IPS-18c (cell line): Measurements from ENCODE around the gene FSCB.
"Not testable (repeated sequence)": the region's sequence is repeated elsewhere in the genome, so short reads cannot be mapped to it uniquely, and the experiment has no call there.

Experiments
- H3K4me3 ChIP-seq: 2 replicates; pipeline ENCODE4 v1.7.0; 2013; ENCODE audit warnings: low read depth, mild to moderate bottlenecking, low read length, moderate library complexity; ENCODE audit not compliant: insufficient read depth
- H3K9me3 ChIP-seq: one replicate; pipeline ENCODE4 v1.6.1; 2013; ENCODE audit warnings: mild to moderate bottlenecking, low read length, moderate library complexity; ENCODE audit not compliant: control insufficient read depth, insufficient read depth

The FSCB gene, protein sequence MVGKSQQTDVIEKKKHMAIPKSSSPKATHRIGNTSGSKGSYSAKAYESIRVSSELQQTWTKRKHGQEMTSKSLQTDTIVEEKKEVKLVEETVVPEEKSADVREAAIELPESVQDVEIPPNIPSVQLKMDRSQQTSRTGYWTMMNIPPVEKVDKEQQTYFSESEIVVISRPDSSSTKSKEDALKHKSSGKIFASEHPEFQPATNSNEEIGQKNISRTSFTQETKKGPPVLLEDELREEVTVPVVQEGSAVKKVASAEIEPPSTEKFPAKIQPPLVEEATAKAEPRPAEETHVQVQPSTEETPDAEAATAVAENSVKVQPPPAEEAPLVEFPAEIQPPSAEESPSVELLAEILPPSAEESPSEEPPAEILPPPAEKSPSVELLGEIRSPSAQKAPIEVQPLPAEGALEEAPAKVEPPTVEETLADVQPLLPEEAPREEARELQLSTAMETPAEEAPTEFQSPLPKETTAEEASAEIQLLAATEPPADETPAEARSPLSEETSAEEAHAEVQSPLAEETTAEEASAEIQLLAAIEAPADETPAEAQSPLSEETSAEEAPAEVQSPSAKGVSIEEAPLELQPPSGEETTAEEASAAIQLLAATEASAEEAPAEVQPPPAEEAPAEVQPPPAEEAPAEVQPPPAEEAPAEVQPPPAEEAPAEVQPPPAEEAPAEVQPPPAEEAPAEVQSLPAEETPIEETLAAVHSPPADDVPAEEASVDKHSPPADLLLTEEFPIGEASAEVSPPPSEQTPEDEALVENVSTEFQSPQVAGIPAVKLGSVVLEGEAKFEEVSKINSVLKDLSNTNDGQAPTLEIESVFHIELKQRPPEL

DNA sequence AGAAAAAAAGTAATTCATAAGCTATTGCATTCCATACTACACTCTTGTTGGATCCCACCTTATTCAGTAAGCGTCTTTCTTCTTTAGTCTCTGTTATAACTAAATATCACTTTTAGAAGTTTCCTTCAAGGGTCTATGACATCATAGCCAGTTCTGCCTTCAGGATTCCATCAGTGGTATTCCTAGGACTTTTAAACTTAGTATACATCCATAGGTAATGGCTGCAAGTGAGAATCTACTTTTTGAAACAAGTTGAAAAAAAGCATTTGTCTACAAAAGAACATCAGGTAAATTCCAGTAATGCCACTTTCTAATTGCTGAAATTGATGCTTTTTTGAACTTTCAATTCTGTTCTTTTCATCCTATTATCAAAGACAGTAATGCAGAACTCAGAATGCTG, at the start of gene FSCB:
Gene FSCB (minus strand): TSS at position 101 of the 400 bp plus-strand sequence. CDS start 296 bp downstream, outside the sequence.
- Histone ChIP-seq H3K9me3 (peaks cover 3% of the 10 kb centered on the region), H3K4me3 (no peak within 1 kb of the TSS)

DNA sequence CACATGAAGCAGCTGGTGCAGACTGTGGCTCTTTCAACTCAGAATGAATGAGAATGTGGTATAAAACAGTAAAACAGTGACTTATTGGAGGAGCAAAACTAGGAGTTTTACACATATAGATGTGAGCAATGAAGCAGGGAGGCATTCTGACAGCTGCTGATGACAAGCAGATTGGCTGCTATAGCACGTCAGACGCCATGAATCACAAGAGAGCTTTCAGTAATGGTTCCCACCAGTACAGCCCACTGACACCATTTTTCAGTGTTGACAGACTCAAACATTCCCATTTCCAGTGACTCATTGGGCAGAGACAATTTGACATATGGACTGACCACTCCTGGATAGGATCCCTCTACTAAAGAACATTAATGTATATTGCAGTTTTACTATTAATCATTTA, 24.6 kb upstream of the FSCB start:
- Histone ChIP-seq H3K4me3 (no peak overlapping the region), H3K9me3 (no peaks in the 10 kb centered on the region)

DNA sequence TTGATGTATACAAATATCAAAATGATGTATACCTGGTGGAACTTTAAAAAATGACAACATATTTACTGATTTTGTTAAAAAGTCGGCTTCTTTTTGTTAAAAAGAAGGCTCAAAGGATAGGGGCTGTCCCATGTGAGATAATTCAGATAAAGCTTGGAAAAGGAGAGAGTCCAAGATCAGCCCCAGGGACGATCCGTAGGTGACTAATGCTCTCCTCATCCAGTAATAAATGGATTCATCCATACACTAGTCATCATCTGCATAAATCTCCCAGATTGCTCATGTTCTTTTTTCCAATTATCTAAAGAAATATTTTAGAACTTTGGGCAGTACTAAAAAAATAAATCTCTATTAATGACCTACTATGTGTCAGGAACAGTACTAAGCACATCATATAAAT, 23.4 kb upstream of the FSCB start:
- Histone ChIP-seq H3K9me3 (no peaks in the 10 kb centered on the region), H3K4me3 (no peak overlapping the region)

DNA sequence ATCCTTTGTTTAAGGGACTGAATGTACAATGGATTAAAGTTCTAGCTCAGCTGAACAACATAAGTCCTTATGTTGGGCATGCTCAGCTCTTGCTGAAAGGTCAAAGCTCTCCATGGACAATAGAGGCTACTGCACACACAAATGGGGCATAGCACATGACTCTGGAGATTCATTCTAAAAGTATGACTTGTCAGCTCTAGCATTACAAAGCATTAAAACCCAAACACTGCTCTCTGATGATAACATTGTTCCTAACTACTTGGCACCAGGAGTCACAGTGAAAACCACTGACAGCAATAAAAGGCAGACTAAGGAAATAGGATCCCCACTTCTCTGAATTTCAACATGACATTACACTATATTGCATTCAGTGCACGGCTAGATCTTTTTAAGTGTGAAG, 21.9 kb upstream of the FSCB start:
- Histone ChIP-seq H3K4me3 (no peak overlapping the region), H3K9me3 (no peaks in the 10 kb centered on the region)

DNA sequence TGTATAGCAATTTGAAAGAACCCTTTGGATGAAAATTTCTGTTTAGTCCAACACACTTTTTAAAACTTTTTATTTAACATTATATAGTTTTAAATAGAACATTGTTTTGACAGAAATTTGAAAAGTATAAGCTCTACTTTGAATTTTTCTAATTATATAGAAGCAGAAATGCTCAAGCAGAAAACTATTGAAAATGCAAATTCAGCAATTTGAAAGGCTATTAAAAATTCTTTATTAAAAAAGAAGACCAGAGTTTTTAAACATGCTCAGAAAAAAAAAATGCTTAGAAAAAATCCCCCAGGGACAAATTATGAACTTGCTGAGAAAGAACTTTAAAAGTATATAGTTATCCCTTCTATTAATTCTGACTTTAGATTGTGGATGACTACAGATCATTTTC, 21.1 kb upstream of the FSCB start:
- no peaks in the 10 kb centered on the region for H3K9me3 ChIP-seq
- no peak overlapping the region for H3K4me3 ChIP-seq

DNA sequence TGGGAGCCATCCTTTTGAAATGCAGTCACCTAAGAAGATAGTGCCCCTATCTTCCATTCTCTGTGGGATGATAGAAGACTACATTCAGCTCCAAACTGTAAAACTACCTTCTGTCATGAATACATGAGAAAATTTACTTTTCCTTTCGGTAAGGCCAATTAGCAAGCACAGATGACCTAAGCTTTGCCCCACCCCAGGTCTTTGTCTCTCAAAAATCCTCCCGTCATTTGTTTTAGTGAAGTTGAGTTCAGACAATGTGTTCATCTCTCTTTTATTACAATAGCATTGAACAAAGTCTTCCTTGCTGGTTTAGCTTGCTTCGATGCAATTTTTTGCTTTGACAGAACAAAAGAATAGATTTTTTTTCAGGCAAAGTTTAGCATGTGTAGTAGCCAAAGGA, 18.2 kb upstream of the FSCB start:
- no peak overlapping the region for H3K4me3 ChIP-seq

DNA sequence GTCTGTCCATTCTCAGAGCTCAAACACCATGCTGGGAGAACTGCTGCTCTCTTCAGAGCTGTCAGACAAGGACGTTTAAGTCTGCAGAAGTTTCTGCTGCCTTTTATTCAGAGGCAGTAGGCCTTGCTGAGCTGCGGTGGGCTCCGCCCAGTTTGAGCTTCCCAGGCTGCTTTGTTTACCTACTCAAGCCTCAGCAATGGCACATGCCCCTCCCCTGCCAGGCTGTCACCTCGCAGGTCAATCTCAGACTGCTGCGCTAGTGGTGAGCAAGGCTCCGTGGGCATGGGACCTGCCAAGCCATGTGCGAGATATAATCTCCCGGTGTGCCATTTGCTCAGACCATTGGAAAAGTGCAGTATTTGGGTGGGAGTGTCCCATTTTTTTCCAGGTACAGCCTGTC, 8.6 kb upstream of the FSCB start:
- not testable (repeated sequence) for H3K9me3 ChIP-seq, H3K4me3 ChIP-seq

More for the DNA sequence above, 18.2 kb upstream of the FSCB start:
- H3K9me3 ChIP-seq: no peaks in the 10 kb centered on the region

DNA sequence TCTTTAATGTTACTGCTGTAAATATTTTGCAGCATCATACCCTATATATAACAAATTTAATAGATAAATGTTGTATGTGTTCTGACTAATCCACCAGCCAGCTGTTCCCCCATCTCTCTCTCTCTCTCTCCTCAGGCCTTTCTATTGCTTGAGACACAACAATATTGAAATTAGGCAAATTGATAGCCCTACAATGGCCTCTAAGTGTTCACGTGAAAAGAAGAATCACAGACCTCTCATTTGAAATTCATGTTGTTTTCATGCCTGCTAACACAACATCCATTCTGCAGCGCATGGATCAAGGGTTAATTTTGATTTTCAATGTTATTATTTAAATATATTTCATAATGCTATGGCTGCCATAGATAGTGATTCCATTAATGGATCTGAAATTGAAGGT, 1.8 kb upstream of the FSCB start:
- H3K9me3 ChIP-seq: peaks cover 3% of the 10 kb centered on the region
- H3K4me3 ChIP-seq: no peak overlapping the region

DNA sequence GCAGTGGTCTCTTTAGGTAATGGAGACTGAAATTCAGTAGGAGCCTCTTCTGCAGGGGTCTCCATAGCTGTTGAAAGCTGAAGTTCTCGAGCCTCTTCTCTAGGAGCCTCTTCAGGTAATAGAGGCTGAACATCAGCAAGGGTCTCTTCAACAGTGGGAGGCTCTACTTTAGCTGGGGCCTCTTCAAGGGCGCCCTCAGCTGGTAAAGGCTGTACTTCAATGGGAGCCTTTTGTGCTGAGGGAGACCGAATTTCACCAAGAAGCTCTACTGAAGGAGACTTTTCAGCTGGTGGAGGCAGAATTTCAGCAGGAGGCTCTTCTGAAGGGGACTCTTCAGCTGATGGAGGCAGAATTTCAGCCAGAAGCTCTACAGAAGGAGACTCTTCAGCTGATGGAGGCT, 1.5 kb downstream of the FSCB start:
- H3K9me3 ChIP-seq: peaks cover 3% of the 10 kb centered on the region
- no peak overlapping the region for H3K4me3 ChIP-seq

DNA sequence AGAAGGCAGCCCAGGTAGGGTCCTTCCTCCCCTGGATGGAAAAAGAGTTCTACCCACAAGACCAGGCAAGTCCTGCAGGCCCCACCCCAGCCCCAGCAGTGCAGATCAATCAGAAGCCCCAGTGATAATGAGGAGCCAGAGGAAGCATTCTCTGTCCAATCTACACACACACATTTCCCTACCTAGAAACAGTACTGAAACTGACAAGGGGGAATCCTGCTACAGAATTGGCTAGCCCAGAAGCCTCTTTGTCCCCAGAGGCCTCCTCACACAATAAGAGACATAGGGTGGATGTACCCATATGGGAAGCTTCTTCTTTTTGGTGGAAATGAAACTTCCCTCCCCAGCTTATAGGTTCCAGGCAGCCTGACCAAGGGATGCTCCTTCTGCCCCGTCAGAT, 9.9 kb downstream of the FSCB start:
- Histone ChIP-seq H3K9me3 (no peaks in the 10 kb centered on the region), H3K4me3 (no peak overlapping the region)

DNA sequence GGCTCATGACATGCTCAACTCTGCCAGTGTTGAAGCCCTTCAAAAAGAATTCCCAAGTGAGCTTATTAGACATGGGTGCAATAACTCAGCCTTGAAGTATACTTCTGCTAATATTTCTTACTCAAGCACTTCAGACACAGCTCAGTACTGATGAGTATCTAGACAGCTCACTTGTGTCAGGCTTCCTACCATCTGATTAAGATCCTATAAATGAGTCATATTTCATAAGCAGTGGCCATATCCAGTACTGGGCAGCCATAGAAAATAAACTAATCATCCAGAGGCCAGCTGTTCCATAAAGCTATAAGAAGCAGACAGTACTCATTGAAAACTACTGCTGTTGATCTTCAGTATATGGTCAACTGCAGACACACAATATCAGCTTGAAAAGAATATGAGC, 12.9 kb downstream of the FSCB start:
- H3K4me3 ChIP-seq: no peak overlapping the region
- no peaks in the 10 kb centered on the region for H3K9me3 ChIP-seq

DNA sequence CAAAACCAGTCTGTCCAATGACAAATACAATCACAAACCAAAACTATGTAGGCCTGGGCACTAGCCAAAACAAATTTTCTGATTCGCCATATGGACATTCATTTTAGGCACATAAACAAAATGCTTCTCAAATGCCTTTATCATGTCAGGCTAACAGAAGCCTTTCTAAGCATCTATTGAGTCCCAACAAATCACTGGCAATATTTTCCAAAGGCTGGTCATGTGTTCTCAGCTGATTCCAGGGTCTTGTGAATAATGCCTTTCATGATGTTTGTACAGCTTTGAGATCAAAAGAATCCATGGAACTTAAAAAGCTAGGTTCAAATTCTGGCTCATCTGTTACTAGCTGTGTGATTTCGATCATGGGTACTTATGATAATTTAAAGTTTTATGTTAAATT, 16.1 kb downstream of the FSCB start:
- Histone ChIP-seq H3K9me3 (no peaks in the 10 kb centered on the region), H3K4me3 (no peak overlapping the region)

DNA sequence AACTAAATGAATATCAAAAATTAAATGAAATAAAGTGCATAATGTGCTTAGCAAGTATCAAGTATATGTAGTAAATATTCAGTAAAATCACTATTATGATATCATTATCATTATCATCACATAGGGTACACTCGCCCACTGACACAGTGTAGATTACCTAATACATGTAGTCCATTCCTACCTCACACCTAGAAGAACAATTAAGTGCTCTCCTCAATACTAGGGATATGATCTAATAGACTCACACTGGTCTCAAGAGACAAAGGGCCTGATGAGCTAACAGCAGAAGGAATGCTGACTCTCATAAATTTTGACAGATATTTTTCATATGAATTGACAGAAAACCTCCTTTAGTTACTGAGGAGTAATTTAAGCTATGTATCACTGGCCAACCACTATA, 29.1 kb downstream of the FSCB start:
- Histone ChIP-seq H3K9me3 (no peaks in the 10 kb centered on the region), H3K4me3 (no peak overlapping the region)

DNA sequence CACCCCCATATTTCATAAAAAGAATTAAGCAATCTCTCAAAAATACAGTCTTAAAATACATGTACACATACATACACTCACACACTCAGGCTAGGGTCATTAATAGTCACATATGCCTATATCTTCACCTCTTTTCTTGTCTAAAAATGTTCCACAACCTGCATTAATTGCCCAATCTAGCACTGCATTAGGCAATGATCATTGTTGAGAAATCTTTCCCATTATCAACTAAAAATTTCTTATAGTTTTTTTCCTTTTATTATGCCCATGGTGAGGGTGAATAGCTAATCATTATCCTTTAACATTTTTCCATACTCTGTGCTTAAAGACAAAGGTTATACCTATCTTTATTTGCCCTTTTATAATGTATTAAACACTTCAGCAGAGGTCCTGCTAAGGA, 38.3 kb downstream of the FSCB start:
- Histone ChIP-seq H3K9me3 (peaks cover 2% of the 10 kb centered on the region), H3K4me3 (no peak overlapping the region)

DNA sequence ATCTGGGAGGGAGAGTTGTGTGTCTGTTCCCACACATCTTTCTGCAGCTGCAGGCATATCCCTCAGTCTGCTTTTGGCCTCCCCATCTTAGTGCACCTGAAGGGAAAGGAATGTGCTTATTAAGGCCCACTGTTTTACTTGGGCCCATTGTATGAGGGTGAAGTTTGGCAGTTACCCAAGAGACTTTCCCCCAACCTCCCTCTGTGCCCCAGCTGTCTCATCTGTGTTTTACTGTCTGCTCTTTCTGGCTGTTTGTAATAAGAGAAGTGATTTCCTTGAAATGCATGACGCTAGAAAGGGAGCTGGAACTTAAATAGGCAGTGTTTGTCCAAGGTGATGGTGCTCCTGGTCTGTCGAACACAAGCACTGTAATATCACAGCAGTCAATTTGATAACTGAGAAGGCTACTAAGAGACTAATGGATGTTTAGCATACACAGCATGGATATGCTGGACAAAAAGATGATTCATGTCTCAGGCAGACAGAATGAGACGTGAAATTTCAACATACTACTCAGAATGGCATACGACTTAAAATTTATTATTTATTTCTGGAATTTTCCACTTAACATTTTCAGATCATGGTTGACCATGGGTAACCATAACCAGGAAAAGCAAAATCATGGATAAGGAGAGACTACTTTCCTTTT, 43.6 kb downstream of the FSCB start:
- H3K4me3 ChIP-seq: no peak overlapping the region
- H3K9me3 ChIP-seq: peaks cover 2% of the 10 kb centered on the region

DNA sequence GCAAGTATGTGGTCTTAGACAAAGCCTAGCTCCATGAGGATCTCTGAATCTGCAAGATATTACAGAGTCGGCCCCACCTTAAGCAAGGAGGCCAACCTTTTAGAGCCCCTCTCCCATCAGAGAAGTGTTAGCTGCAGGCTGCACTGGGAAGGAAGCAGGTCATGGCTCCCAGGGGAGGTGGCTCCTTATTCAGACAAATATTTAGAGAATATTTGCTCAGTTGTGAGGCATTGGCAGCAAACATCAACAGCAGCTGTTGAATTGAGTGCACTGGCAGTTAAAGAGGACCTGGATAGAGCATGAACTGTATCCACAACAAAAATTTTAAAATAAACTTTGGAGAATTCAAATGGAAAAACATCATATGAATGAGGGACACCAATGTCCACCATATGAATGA, 44.7 kb downstream of the FSCB start:
- Histone ChIP-seq H3K9me3 (peaks cover 2% of the 10 kb centered on the region), H3K4me3 (no peak overlapping the region)

DNA sequence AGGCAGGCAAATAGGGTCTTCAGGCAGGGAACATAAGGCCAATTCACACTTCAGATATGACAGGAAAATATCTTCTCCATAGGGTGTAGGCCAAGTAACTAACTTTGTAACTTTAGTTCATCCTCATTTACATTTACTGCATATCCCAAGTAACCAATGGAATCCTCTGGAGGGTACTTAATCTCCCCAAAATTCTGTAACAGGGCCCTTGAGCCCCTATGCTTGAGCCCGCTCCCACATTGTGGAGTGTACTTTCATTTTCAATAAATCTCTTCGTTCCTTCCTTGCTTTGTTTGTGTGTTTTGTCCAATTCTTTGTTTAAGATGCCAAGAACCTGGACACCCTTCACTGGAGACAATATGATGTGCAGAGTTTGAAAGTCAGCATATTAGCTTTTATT, 45.3 kb downstream of the FSCB start:
- no peak overlapping the region for H3K4me3 ChIP-seq
- H3K9me3 ChIP-seq: peaks cover 1% of the 10 kb centered on the region
